HG03575 (cell line): Measurements from ENCODE around the gene ANKRD2.

Experiments used
- ATAC-seq: cut with Tn5 transposase; IDR thresholded peaks from one replicate; pipeline ENCODE4 v1.9.1; 2021; ENCODE audit not compliant: unreplicated experiment, insufficient number of reproducible peaks, low FRiP score; ENCODE audit errors: extremely low read depth

The ANKRD2 gene

GRCh38 chr10:97585439-97585811 lies 12.8 kb downstream of the ANKRD2 start:
- no peak for ATAC-seq

GRCh38 chr10:97587183-97587582 lies 14.6 kb downstream of the ANKRD2 start:
- ATAC-seq = no peak

- ATAC-seq = no peak
Measured at GRCh38 chr10:97589479-97589878, 16.9 kb downstream of the ANKRD2 start, which contains the start of gene C10orf62. Gene C10orf62 (plus strand): TSS chr10:97589721. CDS start chr10:97589898, 177 bp downstream.

- ATAC-seq = no peak
Measured at GRCh38 chr10:97590082-97590747, 17.6 kb downstream of the ANKRD2 start.

GRCh38 chr10:97590748-97591495 lies 18.3 kb downstream of the ANKRD2 start:
- no peak for ATAC-seq

- ATAC-seq = no peak
Measured at GRCh38 chr10:97593421-97593820, 20.8 kb downstream of the ANKRD2 start.

- ATAC-seq = no peak
Measured at GRCh38 chr10:97596101-97597082, 23.8 kb downstream of the ANKRD2 start.

GRCh38 chr10:97597778-97598177 lies 25.2 kb downstream of the ANKRD2 start:
- no peak for ATAC-seq

GRCh38 chr10:97598407-97599271 lies 26.1 kb downstream of the ANKRD2 start:
- no peak for ATAC-seq

- no peak for ATAC-seq
Measured at GRCh38 chr10:97599272-97599619, 26.7 kb downstream of the ANKRD2 start.

- ATAC-seq = no peak
Measured at GRCh38 chr10:97600616-97601015, 28.0 kb downstream of the ANKRD2 start.

GRCh38 chr10:97601268-97602215 lies 29.0 kb downstream of the ANKRD2 start:
- no peak for ATAC-seq

- no peak for ATAC-seq
Measured at GRCh38 chr10:97607095-97607636, 34.6 kb downstream of the ANKRD2 start.

GRCh38 chr10:97608991-97609561 lies 36.5 kb downstream of the ANKRD2 start:
- no peak for ATAC-seq

GRCh38 chr10:97611473-97611872 lies 38.9 kb downstream of the ANKRD2 start:
- no peak for ATAC-seq

- no peak for ATAC-seq
Measured at GRCh38 chr10:97612386-97612785, 39.8 kb downstream of the ANKRD2 start.

GRCh38 chr10:97618285-97618684 lies 45.7 kb downstream of the ANKRD2 start:
- ATAC-seq = no peak
